ENCODE results near the gene BTBD9. TPM values are rescaled to one million over a fixed set of nuclear protein-coding genes. Genes with fewer than 3 reads are reported as not detected.

The BTBD9 gene
- total RNA-seq, 1 experiment from 2014 or later = 4.5 TPM

- H3K27me3 ChIP-seq = no peaks in the 10 kb centered on the region
- no peaks in the 10 kb centered on the region for H3K36me3 ChIP-seq
- H3K9me3 ChIP-seq = no peaks in the 10 kb centered on the region
- no peak for DNase-seq
- no peak overlapping the region for H3K4me3 ChIP-seq
Measured at GRCh38 chr6:38584731-38585130, 55.0 kb downstream of the BTBD9 start.

- H3K36me3 ChIP-seq = no peaks in the 10 kb centered on the region
- no peaks in the 10 kb centered on the region for H3K9me3 ChIP-seq
- no peak overlapping the region for H3K4me3 ChIP-seq
- no peak for DNase-seq
- no peaks in the 10 kb centered on the region for H3K27me3 ChIP-seq
Measured at GRCh38 chr6:38583523-38583922, 56.2 kb downstream of the BTBD9 start.

GRCh38 chr6:38580030-38580429, 59.7 kb downstream of the BTBD9 start:
- H3K4me3 ChIP-seq = no peak overlapping the region
- no peak for DNase-seq
- H3K27me3 ChIP-seq = no peaks in the 10 kb centered on the region
- H3K9me3 ChIP-seq = no peaks in the 10 kb centered on the region
- no peaks in the 10 kb centered on the region for H3K36me3 ChIP-seq

- H3K27me3 ChIP-seq = no peaks in the 10 kb centered on the region
- no peak overlapping the region for H3K4me3 ChIP-seq
- no peak for DNase-seq
- H3K9me3 ChIP-seq = no peaks in the 10 kb centered on the region
- no peaks in the 10 kb centered on the region for H3K36me3 ChIP-seq
Measured at GRCh38 chr6:38579010-38579628, 60.6 kb downstream of the BTBD9 start.

GRCh38 chr6:38578075-38578474, 61.7 kb downstream of the BTBD9 start:
- no peak for DNase-seq
- Histone ChIP-seq H3K27me3 (no peaks in the 10 kb centered on the region), H3K4me3 (no peak overlapping the region), H3K9me3 (no peaks in the 10 kb centered on the region), H3K36me3 (no peaks in the 10 kb centered on the region)

GRCh38 chr6:38577492-38577891, 62.2 kb downstream of the BTBD9 start:
- no peak for DNase-seq
- H3K27me3 ChIP-seq = no peaks in the 10 kb centered on the region
- no peak overlapping the region for H3K4me3 ChIP-seq
- no peaks in the 10 kb centered on the region for H3K9me3 ChIP-seq
- H3K36me3 ChIP-seq = no peaks in the 10 kb centered on the region

- DNase-seq = no peak
- no peaks in the 10 kb centered on the region for H3K27me3 ChIP-seq
- no peaks in the 10 kb centered on the region for H3K36me3 ChIP-seq
- H3K4me3 ChIP-seq = no peak overlapping the region
- H3K9me3 ChIP-seq = no peaks in the 10 kb centered on the region
Measured at GRCh38 chr6:38573801-38574395, 65.8 kb downstream of the BTBD9 start.

GRCh38 chr6:38572186-38572813, 67.4 kb downstream of the BTBD9 start:
- no peaks in the 10 kb centered on the region for H3K36me3 ChIP-seq
- H3K4me3 ChIP-seq = no peak overlapping the region
- DNase-seq = no peak
- no peaks in the 10 kb centered on the region for H3K27me3 ChIP-seq
- no peaks in the 10 kb centered on the region for H3K9me3 ChIP-seq

- Histone ChIP-seq H3K36me3 (no peaks in the 10 kb centered on the region), H3K9me3 (no peaks in the 10 kb centered on the region), H3K27me3 (no peaks in the 10 kb centered on the region), H3K4me3 (no peak overlapping the region)
- no peak for DNase-seq
Measured at GRCh38 chr6:38571721-38572120, 68.0 kb downstream of the BTBD9 start.

GRCh38 chr6:38570750-38571149, 69.0 kb downstream of the BTBD9 start:
- H3K4me3 ChIP-seq = no peak overlapping the region
- no peaks in the 10 kb centered on the region for H3K36me3 ChIP-seq
- H3K9me3 ChIP-seq = no peaks in the 10 kb centered on the region
- no peak for DNase-seq
- no peaks in the 10 kb centered on the region for H3K27me3 ChIP-seq

GRCh38 chr6:38567436-38567835, 72.3 kb downstream of the BTBD9 start:
- Histone ChIP-seq H3K4me3 (no peak overlapping the region), H3K36me3 (no peaks in the 10 kb centered on the region), H3K27me3 (no peaks in the 10 kb centered on the region), H3K9me3 (no peaks in the 10 kb centered on the region)
- peak; percentile 91 for DNase-seq

- H3K4me3 ChIP-seq = no peak overlapping the region
- no peaks in the 10 kb centered on the region for H3K9me3 ChIP-seq
- no peaks in the 10 kb centered on the region for H3K36me3 ChIP-seq
- DNase-seq = no peak
- no peaks in the 10 kb centered on the region for H3K27me3 ChIP-seq
Measured at GRCh38 chr6:38566295-38567030, 73.3 kb downstream of the BTBD9 start.

GRCh38 chr6:38564301-38564700, 75.4 kb downstream of the BTBD9 start:
- Histone ChIP-seq H3K9me3 (no peaks in the 10 kb centered on the region), H3K27me3 (no peaks in the 10 kb centered on the region), H3K36me3 (no peaks in the 10 kb centered on the region), H3K4me3 (no peak overlapping the region)
- DNase-seq = no peak

- Histone ChIP-seq H3K27me3 (no peaks in the 10 kb centered on the region), H3K36me3 (no peaks in the 10 kb centered on the region), H3K4me3 (no peak overlapping the region), H3K9me3 (no peaks in the 10 kb centered on the region)
- no peak for DNase-seq
Measured at GRCh38 chr6:38555606-38556005, 84.1 kb downstream of the BTBD9 start.

GRCh38 chr6:38554700-38555413, 84.9 kb downstream of the BTBD9 start:
- Histone ChIP-seq H3K4me3 (no peak overlapping the region), H3K36me3 (no peaks in the 10 kb centered on the region), H3K27me3 (no peaks in the 10 kb centered on the region), H3K9me3 (no peaks in the 10 kb centered on the region)
- peak; percentile 61 for DNase-seq

GRCh38 chr6:38554014-38554413, 85.7 kb downstream of the BTBD9 start:
- H3K27me3 ChIP-seq = no peaks in the 10 kb centered on the region

GRCh38 chr6:38552121-38552520, 87.6 kb downstream of the BTBD9 start:
- H3K9me3 ChIP-seq = no peaks in the 10 kb centered on the region
- H3K27me3 ChIP-seq = no peaks in the 10 kb centered on the region
- no peak overlapping the region for H3K4me3 ChIP-seq
- no peak for DNase-seq
- no peaks in the 10 kb centered on the region for H3K36me3 ChIP-seq

More at GRCh38 chr6:38554014-38554413, 85.7 kb downstream of the BTBD9 start:
- DNase-seq = no peak
- no peak overlapping the region for H3K4me3 ChIP-seq
- no peaks in the 10 kb centered on the region for H3K9me3 ChIP-seq
- no peaks in the 10 kb centered on the region for H3K36me3 ChIP-seq
